ENCODE measurements around the gene RXRB. TPM values are rescaled to one million over a fixed set of nuclear protein-coding genes. Genes with fewer than 3 reads are reported as not detected.

RXRB gene
- total and polyA plus RNA-seq, 3 donors from 2014 or later = 42.9 to 47.3 (median 45.2) TPM

GRCh38 chr6:33178755-33179475 lies 21.6 kb downstream of the RXRB start:
- WGBS, 2 donors = 94 to 96% methylated on average over 5 to 10 of the region's 10 CpGs
- H3K27ac ChIP-seq = no peak overlapping the region
- H3K4me3 ChIP-seq = no peak overlapping the region
- no peak for DNase-seq
- no peaks in the 10 kb centered on the region for H3K4me1 ChIP-seq
- no peaks in the 10 kb centered on the region for H3K9me3 ChIP-seq
- H3K36me3 ChIP-seq (ENCODE audit: low read depth, missing control alignments) = no peaks in the 10 kb centered on the region
- intact Hi-C loops (cut with DNase I; ENCODE audit: low total_unique reads) = no loop called here
- no peaks in the 10 kb centered on the region for H3K27me3 ChIP-seq
- TF ChIP-seq POLR2A (IDR thresholded peaks at IDR 0.05) = no peak
- no peak for TF ChIP-seq CTCF (IDR thresholded peaks at IDR 0.05)

GRCh38 chr6:33177552-33178446 lies 22.7 kb downstream of the RXRB start:
- H3K9me3 ChIP-seq = no peaks in the 10 kb centered on the region
- no peak overlapping the region for H3K27ac ChIP-seq
- H3K27me3 ChIP-seq = no peaks in the 10 kb centered on the region
- WGBS, 2 donors = 81 to 85% methylated on average over 19 of the region's 19 CpGs
- no peaks in the 10 kb centered on the region for H3K36me3 ChIP-seq (ENCODE audit: low read depth, missing control alignments)
- no peak overlapping the region for H3K4me3 ChIP-seq
- intact Hi-C loops (cut with DNase I; ENCODE audit: low total_unique reads) = no loop called here
- no peak for DNase-seq
- TF ChIP-seq POLR2A (IDR thresholded peaks at IDR 0.05) (no peak), CTCF (IDR thresholded peaks at IDR 0.05) (no peak)
- no peaks in the 10 kb centered on the region for H3K4me1 ChIP-seq

- intact Hi-C loops (cut with DNase I; ENCODE audit: low total_unique reads) = no loop called here
- no peak for TF ChIP-seq POLR2A (IDR thresholded peaks at IDR 0.05)
- TF ChIP-seq CTCF (IDR thresholded peaks at IDR 0.05) = no peak
- no peak for DNase-seq
- H3K9me3 ChIP-seq = no peaks in the 10 kb centered on the region
- WGBS, 2 donors = 98 to 100% methylated on average over 5 to 7 of the region's 7 CpGs
- H3K4me3 ChIP-seq = no peak overlapping the region
- no peaks in the 10 kb centered on the region for H3K27me3 ChIP-seq
- H3K27ac ChIP-seq = no peak overlapping the region
- no peaks in the 10 kb centered on the region for H3K36me3 ChIP-seq (ENCODE audit: low read depth, missing control alignments)
- H3K4me1 ChIP-seq = no peaks in the 10 kb centered on the region
Measured at GRCh38 chr6:33176906-33177305, 23.6 kb downstream of the RXRB start.

GRCh38 chr6:33175436-33176069 lies 24.9 kb downstream of the RXRB start:
- Histone ChIP-seq H3K4me3 (no peak overlapping the region), H3K9me3 (no peaks in the 10 kb centered on the region), H3K27me3 (no peaks in the 10 kb centered on the region), H3K36me3 (ENCODE audit: low read depth, missing control alignments) (no peaks in the 10 kb centered on the region), H3K4me1 (no peaks in the 10 kb centered on the region), H3K27ac (no peak overlapping the region)
- intact Hi-C loops (cut with DNase I; ENCODE audit: low total_unique reads) = no loop called here
- WGBS, 2 donors = 86 to 92% methylated on average over 5 to 10 of the region's 10 CpGs
- TF ChIP-seq POLR2A (IDR thresholded peaks at IDR 0.05) = no peak
- no peak for TF ChIP-seq CTCF (IDR thresholded peaks at IDR 0.05)
- no peak for DNase-seq
